ENCODE results near the gene CARS2.
"Not testable (repeated sequence)": the region's sequence is repeated elsewhere in the genome, so short reads cannot be mapped to it uniquely, and the experiment has no call there.

The CARS2 gene

GRCh38 chr13:110636701-110637201 lies 69.2 kb downstream of the CARS2 start:
- DNase-seq, result no peak

GRCh38 chr13:110636053-110636475 lies 69.9 kb downstream of the CARS2 start:
- DNase-seq, result no peak

- DNase-seq, result no peak
Measured at GRCh38 chr13:110635405-110636002, 70.4 kb downstream of the CARS2 start.

- no peak for DNase-seq
Measured at GRCh38 chr13:110634558-110634957, 71.4 kb downstream of the CARS2 start.

- DNase-seq, result no peak
Measured at GRCh38 chr13:110633776-110634175, 72.1 kb downstream of the CARS2 start.

GRCh38 chr13:110632255-110632654 lies 73.7 kb downstream of the CARS2 start:
- not testable (repeated sequence) for DNase-seq

GRCh38 chr13:110630566-110631119 lies 75.3 kb downstream of the CARS2 start:
- DNase-seq, result no peak

GRCh38 chr13:110629735-110630134 lies 76.2 kb downstream of the CARS2 start:
- peak; percentile 3 for DNase-seq

- DNase-seq, result no peak
Measured at GRCh38 chr13:110628952-110629701, 76.8 kb downstream of the CARS2 start.

GRCh38 chr13:110628477-110628793 lies 77.5 kb downstream of the CARS2 start:
- no peak for DNase-seq

- DNase-seq, result no peak
Measured at GRCh38 chr13:110627761-110628476, 78.0 kb downstream of the CARS2 start.

GRCh38 chr13:110627351-110627750 lies 78.6 kb downstream of the CARS2 start:
- DNase-seq, result no peak

GRCh38 chr13:110626521-110626920 lies 79.4 kb downstream of the CARS2 start:
- no peak for DNase-seq

GRCh38 chr13:110625771-110626321 lies 80.1 kb downstream of the CARS2 start:
- DNase-seq, result no peak

GRCh38 chr13:110624766-110625756 lies 80.9 kb downstream of the CARS2 start:
- DNase-seq, result no peak

- no peak for DNase-seq
Measured at GRCh38 chr13:110620596-110620995, 85.3 kb downstream of the CARS2 start.

- DNase-seq, result no peak
Measured at GRCh38 chr13:110618780-110619179, 87.1 kb downstream of the CARS2 start.

GRCh38 chr13:110618167-110618566 lies 87.7 kb downstream of the CARS2 start:
- DNase-seq, result no peak

- DNase-seq, result no peak
Measured at GRCh38 chr13:110617321-110618072, 88.4 kb downstream of the CARS2 start.

GRCh38 chr13:110616103-110617101 lies 89.5 kb downstream of the CARS2 start:
- DNase-seq, result peak; percentile 9

Measured in inflammatory macrophage treated with lipopolysaccharide for 4 hours (primary cell).